Measurements from ENCODE around the gene MGAT5B. TPM values are rescaled to one million over a fixed set of nuclear protein-coding genes. Genes with fewer than 3 reads are reported as not detected.

MGAT5B gene
- total RNA-seq, 1 donor from 2014 or later = 7.4 TPM

GRCh38 chr17:76879254-76879653, 11.1 kb downstream of the MGAT5B start:
- intact Hi-C loops (cut with micrococcal nuclease) = no loop called here
- no peak for TF ChIP-seq CTCF (IDR thresholded peaks at IDR 0.05)
- no peaks in the 10 kb centered on the region for H3K4me1 Mint-ChIP-seq

GRCh38 chr17:76879691-76880090, 11.5 kb downstream of the MGAT5B start:
- intact Hi-C loops (cut with micrococcal nuclease) = no loop called here
- Mint-ChIP-seq H3K4me1 (no peaks in the 10 kb centered on the region), H3K9me3 (peaks cover 7% of the 10 kb centered on the region), H3K4me3 (no peak overlapping the region), H3K36me3 (ENCODE audit: low read depth) (no peaks in the 10 kb centered on the region), H3K27me3 (peaks cover 4% of the 10 kb centered on the region), H3K27ac (no peak overlapping the region)
- ATAC-seq (ENCODE audit: low read depth) (no peak), DNase-seq (no peak)
- ChIA-PET CTCF (interaction anchor here (0.8 to 1.3 kb wide), 2 partner anchors 177 to 185 kb away, joined by 3 to 5 read pairs; no protein-coding TSS in a partner anchor), POLR2A (no interaction called here)
- no peak for TF ChIP-seq CTCF (IDR thresholded peaks at IDR 0.05)

More at GRCh38 chr17:76879254-76879653, 11.1 kb downstream of the MGAT5B start:
- ChIA-PET CTCF (interaction anchor here (0.8 to 1.3 kb wide), 2 partner anchors 177 to 185 kb away, joined by 3 to 5 read pairs; no protein-coding TSS in a partner anchor), POLR2A (no interaction called here)
- ATAC-seq (ENCODE audit: low read depth) (no peak), DNase-seq (no peak)
- Mint-ChIP-seq H3K27ac (no peak overlapping the region), H3K9me3 (peaks cover 7% of the 10 kb centered on the region), H3K36me3 (ENCODE audit: low read depth) (no peaks in the 10 kb centered on the region), H3K4me3 (no peak overlapping the region), H3K27me3 (peaks cover 4% of the 10 kb centered on the region)

GRCh38 chr17:76880268-76880667, 12.1 kb downstream of the MGAT5B start:
- intact Hi-C loops (cut with micrococcal nuclease) = no loop called here
- Mint-ChIP-seq H3K36me3 (ENCODE audit: low read depth) (no peaks in the 10 kb centered on the region), H3K4me3 (no peak overlapping the region), H3K9me3 (peaks cover 4% of the 10 kb centered on the region), H3K27ac (no peak overlapping the region), H3K4me1 (no peaks in the 10 kb centered on the region), H3K27me3 (peaks cover 4% of the 10 kb centered on the region)
- no peak for TF ChIP-seq CTCF (IDR thresholded peaks at IDR 0.05)
- CTCF ChIA-PET = no interaction called here
- no peak for DNase-seq
- POLR2A ChIA-PET = no interaction called here
- ATAC-seq (ENCODE audit: low read depth) = no peak

- CTCF ChIA-PET = no interaction called here
- Mint-ChIP-seq H3K4me3 (no peak overlapping the region), H3K27me3 (peaks cover 4% of the 10 kb centered on the region), H3K36me3 (ENCODE audit: low read depth) (no peaks in the 10 kb centered on the region), H3K27ac (no peak overlapping the region), H3K9me3 (no peaks in the 10 kb centered on the region), H3K4me1 (no peaks in the 10 kb centered on the region)
- intact Hi-C loops (cut with micrococcal nuclease) = no loop called here
- DNase-seq = no peak
- POLR2A ChIA-PET = no interaction called here
- TF ChIP-seq CTCF (IDR thresholded peaks at IDR 0.05) = no peak
- ATAC-seq (ENCODE audit: low read depth) = no peak
These were observed 12.8 kb downstream of the MGAT5B start for GRCh38 chr17:76880971-76881370.

- Mint-ChIP-seq H3K27ac (no peak overlapping the region), H3K36me3 (ENCODE audit: low read depth) (no peaks in the 10 kb centered on the region), H3K4me1 (no peaks in the 10 kb centered on the region), H3K4me3 (no peak overlapping the region), H3K9me3 (no peaks in the 10 kb centered on the region), H3K27me3 (peaks cover 4% of the 10 kb centered on the region)
- no peak for TF ChIP-seq CTCF (IDR thresholded peaks at IDR 0.05)
- no peak for DNase-seq
- ChIA-PET CTCF (no interaction called here), POLR2A (no interaction called here)
- ATAC-seq (ENCODE audit: low read depth) = no peak
- intact Hi-C loops (cut with micrococcal nuclease) = no loop called here
These were observed 13.2 kb downstream of the MGAT5B start for GRCh38 chr17:76881408-76881807.

Data from activated B cell treated with CpG ODN at 0.5 μM for 24 hours (primary cell).